Pulmonary artery endothelial cell (primary cell): ENCODE results near the gene TNFRSF4. TPM values are rescaled to one million over a fixed set of nuclear protein-coding genes. Genes with fewer than 3 reads are reported as not detected.
"Not testable (repeated sequence)": the region's sequence is repeated elsewhere in the genome, so short reads cannot be mapped to it uniquely, and the experiment has no call there.

Source experiments
- DNase-seq: peaks from one replicate; pipeline ENCODE4 v3.0.0-alpha.2; 2011; ENCODE audit warnings: low read depth, low spot score
- total RNA-seq: library from RNA; depleted of rRNA; stranded (reverse); fragments of >200 nt; gene quantifications from 2 replicates; pipeline ENCODE4 v1.2.3, GENCODE V29; 2014

TNFRSF4 gene
- total RNA-seq = 0.79 and 1.2 TPM in 2 replicates

- DNase-seq = no peak
These were observed at the start of gene TNFRSF4 for GRCh38 chr1:1213345-1214265. TSS of gene TNFRSF4 (minus strand) at chr1:1214153. CDS start at chr1:1214127, 26 bp downstream.

GRCh38 chr1:1262758-1263157 lies 48.8 kb upstream of the TNFRSF4 start:
- no peak for DNase-seq

GRCh38 chr1:1262071-1262470 lies 48.1 kb upstream of the TNFRSF4 start:
- no peak for DNase-seq

GRCh38 chr1:1260843-1261560 lies 47.0 kb upstream of the TNFRSF4 start:
- DNase-seq = no peak

- DNase-seq = no peak
These were observed 46.1 kb upstream of the TNFRSF4 start for GRCh38 chr1:1259951-1260600.

GRCh38 chr1:1259540-1259939 lies 45.6 kb upstream of the TNFRSF4 start:
- no peak for DNase-seq

GRCh38 chr1:1259119-1259488 lies 45.2 kb upstream of the TNFRSF4 start:
- DNase-seq = no peak

GRCh38 chr1:1256956-1257871 lies 43.3 kb upstream of the TNFRSF4 start:
- DNase-seq = no peak

GRCh38 chr1:1255611-1256010 lies 41.7 kb upstream of the TNFRSF4 start:
- DNase-seq = no peak

GRCh38 chr1:1255078-1255477 lies 41.1 kb upstream of the TNFRSF4 start:
- DNase-seq = no peak

- no peak for DNase-seq
These were observed 40.7 kb upstream of the TNFRSF4 start for GRCh38 chr1:1254667-1254998.

GRCh38 chr1:1253972-1254666 lies 40.2 kb upstream of the TNFRSF4 start:
- DNase-seq = no peak

GRCh38 chr1:1253314-1253713 lies 39.4 kb upstream of the TNFRSF4 start:
- no peak for DNase-seq

GRCh38 chr1:1250786-1251284 lies 36.9 kb upstream of the TNFRSF4 start:
- DNase-seq = no peak

- not testable (repeated sequence) for DNase-seq
These were observed 34.3 kb upstream of the TNFRSF4 start for GRCh38 chr1:1248009-1248913.

GRCh38 chr1:1247341-1247913 lies 33.5 kb upstream of the TNFRSF4 start:
- no peak for DNase-seq

GRCh38 chr1:1246577-1247340 lies 32.8 kb upstream of the TNFRSF4 start, which contains the start of gene C1QTNF12:
TSS of gene C1QTNF12 (minus strand) at chr1:1246722. CDS start at chr1:1246690, 32 bp downstream.
- no peak for DNase-seq
